ENCODE measurements around the gene LRRC3. TPM values are rescaled to one million over a fixed set of nuclear protein-coding genes. Genes with fewer than 3 reads are reported as not detected.
"Not testable (repeated sequence)": the region's sequence is repeated elsewhere in the genome, so short reads cannot be mapped to it uniquely, and the experiment has no call there.

The LRRC3 gene
- total RNA-seq, 1 donor from 2014 or later, result 3.7 TPM

- DNase-seq (ENCODE audit: low spot score in 2 of 2) (no peak), FAIRE-seq (no peak)
Observed at GRCh38 chr21:44473915-44474555, 18.7 kb downstream of the LRRC3 start.

DNA sequence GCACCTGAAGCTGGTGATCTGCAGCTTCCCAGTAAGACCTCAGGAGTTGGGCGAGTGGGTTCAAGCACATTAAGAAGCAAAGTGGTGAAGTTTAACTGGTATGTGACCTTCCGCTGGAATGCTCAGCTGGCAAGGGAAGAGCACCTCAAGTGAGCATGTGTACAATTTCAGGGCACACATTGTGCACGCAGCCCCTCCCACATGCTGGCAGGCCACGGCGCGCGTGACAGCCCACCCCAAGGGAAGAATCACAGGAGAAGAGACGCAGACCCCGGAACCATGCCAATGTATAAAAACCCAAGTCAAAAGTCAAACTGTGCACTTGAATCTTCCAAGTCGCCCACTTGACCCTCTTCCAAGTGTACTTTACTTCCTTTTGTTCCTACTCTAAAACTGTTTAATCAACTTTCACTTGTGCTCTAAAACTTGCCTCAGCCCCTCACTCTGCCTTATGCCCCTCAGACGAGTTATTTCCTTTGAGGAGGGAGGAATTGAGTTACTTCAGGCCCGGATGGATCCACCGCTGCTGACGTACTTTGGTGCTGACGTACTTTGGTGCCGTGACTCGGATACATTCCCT lies 20.0 kb downstream of the LRRC3 start:
- DNase-seq (ENCODE audit: low spot score in 2 of 2) (no peak), FAIRE-seq (no peak)

DNA sequence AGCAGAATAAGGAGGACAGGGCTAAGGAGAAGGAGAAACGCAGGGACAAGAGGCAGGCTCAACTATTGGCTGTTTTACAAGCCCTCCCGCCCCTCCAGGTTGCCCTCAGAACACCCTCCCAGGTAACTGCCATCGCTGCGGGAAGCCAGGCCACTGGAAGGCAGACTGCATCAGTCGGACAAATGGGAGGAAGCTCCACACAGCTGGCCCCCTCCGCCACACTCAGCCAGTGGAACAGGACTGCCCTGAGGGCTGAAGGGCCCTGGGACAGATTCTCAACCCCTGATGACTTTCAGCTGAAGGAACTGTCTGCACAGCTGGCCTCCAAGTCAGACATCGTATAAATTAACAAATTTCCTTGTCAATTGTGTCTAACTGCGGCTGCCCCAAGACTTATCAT lies 21.8 kb downstream of the LRRC3 start:
- no peak for FAIRE-seq
- no peak for DNase-seq (ENCODE audit: low spot score in 2 of 2)

GRCh38 chr21:44477712-44478111 lies 22.4 kb downstream of the LRRC3 start:
- DNase-seq (ENCODE audit: low spot score in 2 of 2) (no peak), FAIRE-seq (no peak)

DNA sequence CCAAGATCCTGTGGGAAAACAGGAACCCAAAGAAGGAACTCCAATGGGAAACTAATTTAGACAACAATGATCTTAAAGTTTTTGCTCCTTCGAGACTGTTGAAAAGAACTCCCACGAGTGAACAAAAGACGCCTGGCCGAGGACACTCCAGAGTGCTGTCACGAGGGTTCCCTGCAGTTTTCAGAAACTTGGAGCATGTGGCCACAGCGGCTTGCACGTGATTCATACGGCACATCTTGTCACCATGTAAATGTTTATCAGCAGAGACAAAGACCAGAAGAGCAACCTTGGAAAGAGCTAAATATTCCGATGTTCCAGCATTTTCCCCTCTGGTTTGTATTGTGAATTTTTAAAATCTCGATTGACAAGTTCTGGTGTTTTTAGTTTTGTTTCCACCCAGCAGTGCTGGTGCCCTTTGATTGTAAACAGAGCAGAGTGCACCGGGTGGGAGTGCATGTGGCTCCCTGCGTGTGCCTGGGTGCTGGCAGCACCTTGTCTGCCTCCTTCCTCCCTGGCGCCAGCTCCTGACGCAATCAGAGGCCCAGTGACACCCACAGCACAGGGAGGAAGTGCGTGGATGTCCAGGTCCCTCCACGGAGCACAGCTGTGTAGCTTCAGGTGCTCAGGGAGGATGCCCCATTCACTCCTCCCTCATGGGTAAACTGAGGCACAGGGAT lies 23.0 kb downstream of the LRRC3 start:
- DNase-seq (ENCODE audit: low spot score in 2 of 2) (no peak), FAIRE-seq (no peak)

GRCh38 chr21:44478801-44479167 lies 23.5 kb downstream of the LRRC3 start:
- FAIRE-seq, result no peak
- no peak for DNase-seq (ENCODE audit: low spot score in 2 of 2)

GRCh38 chr21:44479556-44480199 lies 24.4 kb downstream of the LRRC3 start:
- not testable (repeated sequence) for FAIRE-seq; DNase-seq (ENCODE audit: low spot score in 2 of 2)

DNA sequence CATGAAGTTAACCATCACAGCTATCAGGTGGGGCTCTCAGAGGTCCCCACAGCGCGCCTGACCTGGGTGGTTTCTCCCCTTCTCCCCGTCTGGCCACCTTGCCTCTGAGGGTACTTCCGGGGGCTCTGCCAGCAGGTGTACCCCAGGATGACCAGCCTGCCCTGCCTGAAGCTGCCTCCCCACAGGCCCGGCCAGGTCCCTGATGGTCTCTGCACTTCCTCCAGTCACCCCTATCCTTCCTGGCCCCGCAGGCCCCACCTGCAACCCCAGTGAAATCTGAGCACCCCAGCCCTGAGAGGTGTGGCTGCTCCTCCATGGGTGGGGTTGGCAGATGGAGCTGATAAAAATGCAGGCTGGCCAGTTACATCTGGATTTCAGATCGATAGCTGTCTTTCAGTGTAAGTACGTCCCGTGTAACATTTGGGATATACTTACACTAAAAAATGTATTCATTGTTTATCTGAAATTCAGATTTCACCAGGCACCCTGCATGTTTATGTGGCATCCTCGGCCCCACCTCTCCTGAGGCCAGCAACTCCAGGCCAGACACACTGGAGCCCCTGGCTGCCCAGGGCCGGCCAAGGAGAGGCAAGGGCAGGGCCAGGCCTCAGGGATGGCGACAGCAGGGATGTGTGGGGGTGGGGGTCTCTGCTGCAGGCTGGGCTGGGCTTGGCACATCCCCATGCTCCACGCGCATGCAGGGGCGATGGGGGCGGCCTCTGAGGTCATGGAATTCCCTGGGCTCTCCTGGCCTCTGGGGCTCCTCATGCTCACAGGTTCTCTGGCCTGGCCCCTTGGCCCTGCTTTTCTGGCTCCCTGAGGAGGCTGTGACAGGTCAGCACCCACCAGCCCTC lies 25.1 kb downstream of the LRRC3 start:
- FAIRE-seq (no peak), DNase-seq (ENCODE audit: low spot score in 2 of 2) (no peak)

GRCh38 chr21:44482581-44483287 lies 27.4 kb downstream of the LRRC3 start:
- FAIRE-seq (no peak), DNase-seq (ENCODE audit: low spot score in 2 of 2) (no peak)

- no peak for FAIRE-seq
- no peak for DNase-seq (ENCODE audit: low spot score in 2 of 2)
Observed at GRCh38 chr21:44483288-44484237, 28.3 kb downstream of the LRRC3 start.

DNA sequence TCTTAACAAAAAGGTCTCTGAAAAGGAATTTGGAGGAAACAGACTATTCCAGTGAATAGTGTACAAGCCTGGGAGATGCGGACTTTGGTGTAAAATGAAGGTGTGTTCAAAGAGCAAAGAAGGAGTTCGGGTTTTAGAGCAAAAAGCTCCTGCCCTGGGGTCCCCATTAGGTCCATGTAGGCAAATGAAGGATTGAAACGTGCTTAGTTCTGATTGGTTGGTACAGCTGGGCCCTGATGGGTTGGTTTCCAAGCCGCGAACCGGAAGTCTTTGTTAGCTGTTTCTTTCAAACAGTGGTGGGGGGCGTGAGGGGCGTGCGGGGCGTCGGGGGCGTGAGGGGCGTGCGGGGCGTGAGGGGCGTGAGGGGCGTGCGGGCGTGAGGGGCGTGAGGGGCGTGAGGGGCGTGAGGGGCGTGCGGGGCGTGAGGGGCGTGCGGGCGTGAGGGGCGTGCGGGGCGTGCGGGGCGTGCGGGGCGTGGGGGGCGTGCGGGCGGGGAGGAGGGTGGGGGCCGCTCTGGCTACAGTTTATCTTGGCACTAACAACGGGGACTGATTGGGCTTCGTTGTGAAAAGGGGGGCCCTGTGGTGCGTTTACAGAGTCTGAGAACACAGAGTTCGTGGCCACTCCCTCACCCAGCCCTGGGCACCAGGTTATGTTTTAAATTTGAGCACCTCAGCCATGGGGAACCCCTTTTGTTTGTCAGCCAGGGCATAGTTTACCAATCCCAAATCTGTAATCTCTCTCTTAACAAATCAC lies 29.4 kb downstream of the LRRC3 start:
- FAIRE-seq (no peak), DNase-seq (ENCODE audit: low spot score in 2 of 2) (no peak)

GRCh38 chr21:44485254-44485793 lies 30.0 kb downstream of the LRRC3 start:
- no peak for FAIRE-seq
- no peak for DNase-seq (ENCODE audit: low spot score in 2 of 2)

GRCh38 chr21:44485796-44486195 lies 30.5 kb downstream of the LRRC3 start:
- no peak for FAIRE-seq
- no peak for DNase-seq (ENCODE audit: low spot score in 2 of 2)

DNA sequence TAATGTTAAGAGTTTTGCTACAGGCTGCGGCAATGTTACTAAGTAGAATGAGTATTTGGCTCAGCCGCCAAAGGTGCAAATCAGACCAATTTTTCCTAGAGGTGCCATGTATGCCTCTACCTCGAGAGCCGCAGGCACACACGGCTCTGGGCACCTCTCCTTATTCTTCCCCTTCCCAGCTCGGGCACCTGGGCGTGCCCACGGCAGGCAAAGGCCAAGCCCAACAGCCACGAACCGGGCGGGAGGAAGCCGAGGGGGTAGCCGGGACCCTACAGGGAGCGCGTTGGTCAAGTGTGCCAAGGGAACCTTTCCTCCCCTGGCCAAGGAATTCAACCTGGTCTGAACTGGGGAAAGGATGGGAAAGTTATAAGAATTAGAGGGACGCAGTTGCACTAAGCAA lies 31.0 kb downstream of the LRRC3 start:
- FAIRE-seq (no peak), DNase-seq (ENCODE audit: low spot score in 2 of 2) (no peak)

- DNase-seq (ENCODE audit: low spot score in 2 of 2) (no peak), FAIRE-seq (no peak)
Observed at GRCh38 chr21:44487831-44488230, 32.5 kb downstream of the LRRC3 start.

DNA sequence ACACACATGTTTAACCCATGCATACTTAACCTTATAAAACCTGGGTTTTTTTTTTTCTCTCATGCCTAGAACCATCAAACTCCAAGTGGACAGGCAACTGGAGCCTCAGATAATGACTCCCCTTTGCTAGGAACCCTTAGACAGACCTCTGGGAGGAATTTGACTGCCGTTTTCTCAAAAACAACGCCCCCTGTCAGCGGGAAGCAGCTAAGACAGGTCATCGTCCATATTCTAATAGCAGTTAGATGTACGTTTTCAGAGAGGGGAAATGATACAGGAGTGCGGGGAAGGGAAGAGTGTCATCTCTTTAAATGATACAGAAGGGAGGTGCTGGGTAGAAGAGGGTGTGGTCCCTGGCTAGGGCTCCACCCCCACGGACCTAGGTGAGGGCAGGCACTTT lies 34.7 kb downstream of the LRRC3 start:
- FAIRE-seq (no peak), DNase-seq (ENCODE audit: low spot score in 2 of 2) (no peak)

DNA sequence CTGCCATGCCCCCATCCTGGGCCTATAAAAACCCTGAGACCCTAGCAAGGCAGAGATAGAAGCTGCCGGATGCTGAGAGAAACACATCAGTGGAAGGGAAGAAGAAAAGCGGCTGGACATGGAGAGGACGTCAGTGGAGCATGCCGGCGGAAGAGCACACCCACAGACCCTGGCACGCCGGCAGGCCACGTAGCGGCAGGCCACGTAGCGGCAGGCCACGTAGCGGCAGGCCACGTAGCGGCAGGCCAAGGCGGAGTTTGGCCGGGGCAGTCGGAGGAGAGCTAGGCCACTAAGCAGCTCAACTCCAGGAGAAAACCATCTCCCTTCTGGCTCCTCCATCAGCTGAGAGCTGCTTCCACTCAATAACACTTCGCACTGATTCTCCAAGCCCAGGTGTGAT lies 35.1 kb downstream of the LRRC3 start:
- no peak for FAIRE-seq

GRCh38 chr21:44490816-44491215 lies 35.5 kb downstream of the LRRC3 start:
- FAIRE-seq, result no peak
- no peak for DNase-seq (ENCODE audit: low spot score in 2 of 2)

More for the DNA sequence above, 35.1 kb downstream of the LRRC3 start:
- no peak for DNase-seq (ENCODE audit: low spot score in 2 of 2)

Measured in frontal cortex (tissue), 4 donors.